Tracheal epithelial cell (primary cell): ENCODE measurements around the gene SYNCRIP. TPM values are rescaled to one million over a fixed set of nuclear protein-coding genes. Genes with fewer than 3 reads are reported as not detected.

Experiments
- total RNA-seq: library from RNA; depleted of rRNA; stranded (reverse); fragments of >200 nt; gene quantifications from 2 replicates; pipeline ENCODE4 v1.2.1, GENCODE V29; 2014

Gene SYNCRIP
- 47.2 and 49.9 TPM in 2 replicates for total RNA-seq

GRCh38 chr6:85642774-85643536, at the start of gene SYNCRIP:
TSS of gene SYNCRIP (minus strand) at chr6:85642886. CDS start at chr6:85641439, 1,447 bp downstream.

DNA sequence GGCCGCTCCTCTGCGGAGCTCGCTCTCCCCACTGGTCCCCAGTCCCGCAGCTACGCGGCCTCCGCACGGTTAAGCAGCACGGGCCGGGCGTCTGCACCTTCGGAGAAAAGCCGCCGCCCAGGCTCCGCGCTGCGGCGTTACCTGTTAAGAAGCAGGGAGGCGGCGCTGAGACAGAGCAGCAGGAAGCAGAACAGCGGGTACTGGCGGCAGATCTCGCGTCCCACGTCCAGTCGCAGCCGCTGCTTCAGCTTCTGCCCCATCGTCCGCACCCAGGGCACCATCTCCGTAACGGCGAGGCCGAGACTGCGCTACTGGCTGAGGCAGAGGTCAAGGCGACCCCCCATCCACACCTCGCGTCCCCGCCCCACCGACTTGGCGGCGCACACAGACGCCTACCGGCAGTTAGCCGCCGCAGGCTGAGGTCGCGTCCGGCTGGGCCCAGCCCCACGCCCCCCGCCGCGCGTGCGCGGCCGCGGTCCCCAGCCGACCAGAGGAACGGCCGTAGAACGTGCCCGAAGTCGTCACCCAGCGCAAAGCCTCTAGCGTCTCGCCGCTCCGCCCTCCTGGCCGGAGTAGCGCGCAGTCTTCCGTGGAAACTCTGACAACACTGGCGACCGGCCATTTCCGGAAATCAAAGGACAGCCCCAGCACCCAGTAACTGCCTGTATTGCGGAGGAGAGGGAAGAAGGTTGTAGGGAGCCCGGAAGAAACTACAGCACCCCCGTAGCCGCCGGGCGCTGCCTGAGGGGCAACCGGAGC, 49.1 kb downstream of the SYNCRIP start, which contains the start of gene SNX14:
TSS of gene SNX14 (minus strand) at position 421 of the 759 bp plus-strand sequence. CDS start at position 281, 140 bp downstream.

Other genes with a start within 250 kb of the SYNCRIP start
- gene NT5E, start 192.8 kb downstream of the SYNCRIP start, total RNA-seq, result 58.6 and 84.3 TPM in 2 replicates
- 112 and 127 TPM in 2 replicates for gene SNX14, start 49.0 kb downstream of the SYNCRIP start, total RNA-seq